ENCODE data around the gene HS6ST1.

HS6ST1 gene

DNA sequence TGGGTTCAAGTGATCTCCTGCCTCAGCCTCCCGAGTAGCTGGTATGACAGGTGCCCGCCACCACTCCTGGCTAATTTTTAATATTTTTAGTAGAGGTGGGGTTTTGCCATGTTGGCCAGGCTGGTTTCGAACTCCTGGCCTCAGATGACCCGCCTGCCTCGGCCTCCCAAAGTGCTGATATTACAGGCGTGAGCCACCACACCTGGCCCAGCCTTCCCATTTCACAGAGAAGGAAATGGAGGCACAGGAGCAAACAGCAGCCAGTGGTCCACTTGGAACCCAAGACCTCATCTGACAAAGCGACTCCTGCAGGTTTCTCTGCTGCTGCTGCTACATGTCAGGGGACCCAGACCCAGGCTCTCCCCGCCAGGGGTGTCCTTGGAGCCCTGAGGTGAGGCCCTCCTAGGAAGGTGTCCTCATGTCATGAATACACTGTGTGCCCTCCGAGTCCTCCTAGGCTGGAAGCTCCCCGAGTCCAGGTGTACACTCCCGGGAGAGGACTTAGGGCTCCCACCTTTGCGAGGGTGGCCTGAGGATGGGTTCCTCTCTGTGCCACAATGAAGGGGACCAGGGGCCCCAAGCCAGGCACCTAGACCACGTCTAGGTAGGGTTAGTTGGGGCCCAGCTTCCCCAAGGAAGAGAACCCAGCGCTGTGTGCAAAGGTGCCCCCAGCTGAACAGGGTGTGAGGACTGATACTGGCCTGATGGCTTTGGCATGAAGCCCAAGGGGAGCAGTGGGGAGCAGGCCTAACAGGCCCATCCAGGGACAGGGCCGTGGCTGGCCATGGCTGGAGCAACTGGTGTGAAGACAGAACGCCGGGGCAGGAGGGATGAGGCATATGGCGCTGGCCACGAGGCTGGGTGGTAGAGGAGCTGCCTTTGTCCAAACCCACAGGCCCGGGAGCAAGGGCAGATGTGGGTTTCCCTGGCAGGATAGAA is 56.1 kb downstream of the HS6ST1 start:
- 0 out of 2 replicates have a peak, but pooled peaks cover 3% of the 10 kb centered on the region for H3K27me3 ChIP-seq (ENCODE audit: insufficient read depth, low read length)
- H3K27ac ChIP-seq (ENCODE audit: low read depth, low read length, poor library complexity, severe bottlenecking): no peak overlapping the region
- H3K9ac ChIP-seq (ENCODE audit: low read length): no peak overlapping the region
- no peaks in the 10 kb centered on the region for H3K79me2 ChIP-seq (ENCODE audit: insufficient read depth, low read length)
- H3K9me3 ChIP-seq (ENCODE audit: low read length): no peaks in the 10 kb centered on the region
- no peaks in the 10 kb centered on the region for H3K4me1 ChIP-seq (ENCODE audit: insufficient read depth, low read length, severe bottlenecking)
- no peaks in the 10 kb centered on the region for H4K20me1 ChIP-seq (ENCODE audit: insufficient read depth, low read length)
- H3K4me3 ChIP-seq (ENCODE audit: low read depth, low read length, poor library complexity, severe bottlenecking): no peak overlapping the region
- no peaks in the 10 kb centered on the region for H3F3A ChIP-seq (ENCODE audit: insufficient read depth, low read length)
- TF ChIP-seq, protein P1, sequence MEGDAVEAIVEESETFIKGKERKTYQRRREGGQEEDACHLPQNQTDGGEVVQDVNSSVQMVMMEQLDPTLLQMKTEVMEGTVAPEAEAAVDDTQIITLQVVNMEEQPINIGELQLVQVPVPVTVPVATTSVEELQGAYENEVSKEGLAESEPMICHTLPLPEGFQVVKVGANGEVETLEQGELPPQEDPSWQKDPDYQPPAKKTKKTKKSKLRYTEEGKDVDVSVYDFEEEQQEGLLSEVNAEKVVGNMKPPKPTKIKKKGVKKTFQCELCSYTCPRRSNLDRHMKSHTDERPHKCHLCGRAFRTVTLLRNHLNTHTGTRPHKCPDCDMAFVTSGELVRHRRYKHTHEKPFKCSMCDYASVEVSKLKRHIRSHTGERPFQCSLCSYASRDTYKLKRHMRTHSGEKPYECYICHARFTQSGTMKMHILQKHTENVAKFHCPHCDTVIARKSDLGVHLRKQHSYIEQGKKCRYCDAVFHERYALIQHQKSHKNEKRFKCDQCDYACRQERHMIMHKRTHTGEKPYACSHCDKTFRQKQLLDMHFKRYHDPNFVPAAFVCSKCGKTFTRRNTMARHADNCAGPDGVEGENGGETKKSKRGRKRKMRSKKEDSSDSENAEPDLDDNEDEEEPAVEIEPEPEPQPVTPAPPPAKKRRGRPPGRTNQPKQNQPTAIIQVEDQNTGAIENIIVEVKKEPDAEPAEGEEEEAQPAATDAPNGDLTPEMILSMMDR (IDR thresholded peaks at IDR 0.05; ENCODE audit: low read length): no peak
- TF ChIP-seq EZH2 (IDR thresholded peaks at IDR 0.05; ENCODE audit: borderline replicate concordance, low read length): no peak
- no peaks in the 10 kb centered on the region for H3K36me3 ChIP-seq (ENCODE audit: insufficient read depth, low read length)
- H2AFZ ChIP-seq (ENCODE audit: low read length): no peak overlapping the region
- no peaks in the 10 kb centered on the region for H3K9me2 ChIP-seq (ENCODE audit: low read depth, low read length)
- H3K4me2 ChIP-seq (ENCODE audit: low read length): no peak overlapping the region

DNA sequence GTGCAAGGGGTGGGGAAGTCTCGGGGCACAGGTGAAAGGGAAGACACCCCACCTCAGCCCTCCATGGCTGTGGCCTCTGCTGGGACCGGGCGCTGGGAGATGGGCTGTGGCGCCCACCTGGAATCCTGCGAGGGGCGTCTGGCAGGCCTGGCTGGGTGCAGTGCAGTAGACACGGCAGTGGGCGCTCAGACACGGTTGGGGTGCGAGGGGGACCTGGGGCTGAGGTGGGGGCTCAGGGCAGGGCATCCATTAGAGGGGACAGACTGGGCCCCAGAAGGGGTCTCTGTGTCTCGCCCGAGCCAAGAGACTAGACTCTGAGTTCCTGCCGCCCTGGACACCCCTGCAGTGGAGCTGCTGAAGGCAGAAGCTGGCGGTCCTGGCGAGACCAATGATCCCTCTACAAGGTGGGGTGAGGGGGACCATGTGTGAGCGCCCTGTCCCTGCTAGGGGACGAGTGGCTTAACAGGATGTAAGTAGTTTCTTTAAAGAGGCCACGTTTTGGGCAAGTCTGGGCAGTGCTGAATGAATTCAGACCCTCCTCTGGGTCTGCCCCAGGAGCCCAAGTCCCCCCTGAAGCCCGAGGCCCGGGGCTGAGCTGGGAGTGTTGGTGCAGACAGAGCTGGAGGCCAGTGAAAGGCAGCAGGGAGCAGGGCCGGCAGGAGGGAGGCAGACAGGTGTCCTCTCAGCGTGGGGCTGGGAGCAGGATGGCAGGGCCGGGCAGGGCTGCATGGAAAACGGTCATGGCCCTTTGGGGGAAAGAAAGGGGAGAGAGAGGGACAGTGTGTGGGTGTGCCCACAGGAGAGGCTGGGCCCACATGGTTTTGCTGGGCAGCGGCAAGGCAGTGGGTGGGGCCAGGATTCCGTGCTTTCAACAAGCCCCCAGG is 57.2 kb downstream of the HS6ST1 start:
- no peak overlapping the region for H2AFZ ChIP-seq (ENCODE audit: low read length)

More for the DNA sequence above, 57.2 kb downstream of the HS6ST1 start:
- Histone ChIP-seq H3K9ac (ENCODE audit: low read length) (no peak overlapping the region), H3K4me1 (ENCODE audit: insufficient read depth, low read length, severe bottlenecking) (no peaks in the 10 kb centered on the region), H3K4me2 (ENCODE audit: low read length) (no peak overlapping the region), H4K20me1 (ENCODE audit: insufficient read depth, low read length) (no peaks in the 10 kb centered on the region), H3K9me2 (ENCODE audit: low read depth, low read length) (no peaks in the 10 kb centered on the region), H3K4me3 (ENCODE audit: low read depth, low read length, poor library complexity, severe bottlenecking) (no peak overlapping the region), H3K36me3 (ENCODE audit: insufficient read depth, low read length) (no peaks in the 10 kb centered on the region), H3K27ac (ENCODE audit: low read depth, low read length, poor library complexity, severe bottlenecking) (no peak overlapping the region), H3F3A (ENCODE audit: insufficient read depth, low read length) (no peaks in the 10 kb centered on the region), H3K79me2 (ENCODE audit: insufficient read depth, low read length) (no peaks in the 10 kb centered on the region), H3K27me3 (ENCODE audit: insufficient read depth, low read length) (0 out of 2 replicates have a peak, but pooled peaks cover 3% of the 10 kb centered on the region), H3K9me3 (ENCODE audit: low read length) (no peaks in the 10 kb centered on the region)
- TF ChIP-seq EZH2 (IDR thresholded peaks at IDR 0.05; ENCODE audit: borderline replicate concordance, low read length): no peak
- TF ChIP-seq, protein P1 (IDR thresholded peaks at IDR 0.05; ENCODE audit: low read length): no peak

Data from OCI-LY1 (cell line).